ENCODE results near the gene RASSF5. TPM values are rescaled to one million over a fixed set of nuclear protein-coding genes. Genes with fewer than 3 reads are reported as not detected.

RASSF5 gene
- polyA plus RNA-seq, 1 donor (not counting 4 experiments of a cell fraction or from before 2014, with no cell fraction given), result 2.4 TPM

DNA sequence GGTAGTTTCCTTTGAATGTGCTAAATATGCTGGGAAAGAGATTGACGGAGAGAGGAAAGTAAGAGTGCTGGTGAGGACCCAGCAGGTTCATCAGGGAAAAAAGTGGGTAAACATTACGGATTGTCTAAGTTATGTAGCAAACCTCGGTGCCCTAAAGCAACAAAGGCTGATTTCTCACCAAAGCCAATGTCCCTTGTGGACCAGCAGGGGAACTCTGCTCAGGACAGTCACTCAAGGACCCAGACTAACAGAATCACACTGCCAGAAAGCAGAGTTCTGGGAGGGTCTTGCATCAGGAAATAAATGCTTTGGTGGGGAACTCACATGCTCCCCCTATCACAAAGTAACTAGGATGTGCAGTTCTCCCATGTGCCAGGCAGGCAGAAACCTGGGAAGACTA lies 38.8 kb upstream of the RASSF5 start:
- no peaks in the 10 kb centered on the region for H4K20me1 ChIP-seq (ENCODE audit: control insufficient read depth, extremely low read depth, insufficient read depth, low read length)
- H3K27me3 ChIP-seq (ENCODE audit: control insufficient read depth, extremely low read depth, insufficient read depth, low read length), result no peaks in the 10 kb centered on the region
- H3K9me3 ChIP-seq (ENCODE audit: control insufficient read depth, low read depth, low read length), result no peaks in the 10 kb centered on the region
- peaks cover 1 to 3% of the 10 kb centered on the region in 2 experiments for H3K36me3 ChIP-seq (ENCODE audit: control insufficient read depth in 2 of 2, extremely low read depth in 1 of 2, insufficient read depth in 2 of 2, low read length in 2 of 2)
- TF ChIP-seq EZH2 (IDR thresholded peaks at IDR 0.05; ENCODE audit: low read length), result no peak
- TF ChIP-seq, protein P1, sequence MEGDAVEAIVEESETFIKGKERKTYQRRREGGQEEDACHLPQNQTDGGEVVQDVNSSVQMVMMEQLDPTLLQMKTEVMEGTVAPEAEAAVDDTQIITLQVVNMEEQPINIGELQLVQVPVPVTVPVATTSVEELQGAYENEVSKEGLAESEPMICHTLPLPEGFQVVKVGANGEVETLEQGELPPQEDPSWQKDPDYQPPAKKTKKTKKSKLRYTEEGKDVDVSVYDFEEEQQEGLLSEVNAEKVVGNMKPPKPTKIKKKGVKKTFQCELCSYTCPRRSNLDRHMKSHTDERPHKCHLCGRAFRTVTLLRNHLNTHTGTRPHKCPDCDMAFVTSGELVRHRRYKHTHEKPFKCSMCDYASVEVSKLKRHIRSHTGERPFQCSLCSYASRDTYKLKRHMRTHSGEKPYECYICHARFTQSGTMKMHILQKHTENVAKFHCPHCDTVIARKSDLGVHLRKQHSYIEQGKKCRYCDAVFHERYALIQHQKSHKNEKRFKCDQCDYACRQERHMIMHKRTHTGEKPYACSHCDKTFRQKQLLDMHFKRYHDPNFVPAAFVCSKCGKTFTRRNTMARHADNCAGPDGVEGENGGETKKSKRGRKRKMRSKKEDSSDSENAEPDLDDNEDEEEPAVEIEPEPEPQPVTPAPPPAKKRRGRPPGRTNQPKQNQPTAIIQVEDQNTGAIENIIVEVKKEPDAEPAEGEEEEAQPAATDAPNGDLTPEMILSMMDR (optimal IDR thresholded peaks at IDR 0.05 in 1 of 3, IDR thresholded peaks at IDR 0.05 in 1 of 3, conservative IDR thresholded peaks at IDR 0.05 in 1 of 3; ENCODE audit: extremely low read depth in 1 of 3, insufficient read depth in 2 of 3, low read length in 3 of 3), result no peak
- H2AFZ ChIP-seq (ENCODE audit: control insufficient read depth, low read length), result no peak overlapping the region
- peaks cover 31% of the 10 kb centered on the region for H3K4me1 ChIP-seq (ENCODE audit: control insufficient read depth, extremely low read depth, insufficient read depth, low read length)
- dilution Hi-C loops (cut with MboI; ENCODE audit: extremely low pct_ligation_motif_present, low sequenced_read_pairs), result no loop called here
- H3K79me2 ChIP-seq (ENCODE audit: control insufficient read depth, insufficient read depth, low read length), result no peaks in the 10 kb centered on the region
- DNase-seq (ENCODE audit: low read depth, low spot score) (no peak), FAIRE-seq (no peak)
- H3K4me3 ChIP-seq (ENCODE audit: control insufficient read depth in 2 of 3, extremely low read depth in 1 of 3, insufficient read depth in 2 of 3, low read depth in 1 of 3, low read length in 3 of 3), result no peak overlapping the region
- H3K27ac ChIP-seq (ENCODE audit: control insufficient read depth, insufficient read depth, low read length), result no peak overlapping the region
- no peak overlapping the region for H3K4me2 ChIP-seq (ENCODE audit: control insufficient read depth, extremely low read depth, insufficient read depth, low read depth, low read length)
- no peak overlapping the region for H3K9ac ChIP-seq (ENCODE audit: control insufficient read depth, extremely low read depth, insufficient read depth, low read length)
- H3K9me1 ChIP-seq (ENCODE audit: control insufficient read depth, extremely low read depth, insufficient read depth, low read length), result no peaks in the 10 kb centered on the region

DNA sequence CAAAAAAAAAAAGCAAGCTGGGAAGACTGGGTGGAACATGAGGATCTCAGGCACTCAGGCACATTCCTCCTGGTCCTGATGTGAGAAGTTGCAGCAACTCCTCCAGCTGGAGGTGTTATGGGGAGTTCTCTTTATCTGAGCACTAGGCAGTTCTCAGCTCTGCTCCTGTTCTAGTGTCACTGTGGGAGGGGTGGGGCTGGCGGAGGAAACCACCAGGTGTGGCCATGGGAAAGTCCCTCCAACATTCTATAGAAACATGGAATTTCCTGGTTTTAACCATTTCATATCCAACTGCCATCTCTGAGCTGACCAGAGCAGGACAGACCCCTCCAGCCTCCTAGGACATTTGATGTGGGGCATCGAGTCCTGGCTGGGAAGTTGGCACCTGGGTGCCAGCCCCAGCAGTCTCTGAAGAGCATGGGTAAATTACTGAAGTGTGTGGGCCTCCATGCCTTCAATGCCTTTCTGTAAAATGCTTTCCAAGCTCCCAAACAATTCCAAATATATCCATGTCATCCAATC lies 37.9 kb upstream of the RASSF5 start:
- dilution Hi-C loops (cut with MboI; ENCODE audit: extremely low pct_ligation_motif_present, low sequenced_read_pairs), result no loop called here
- Histone ChIP-seq H3K4me1 (ENCODE audit: control insufficient read depth, extremely low read depth, insufficient read depth, low read length) (peaks cover 22% of the 10 kb centered on the region), H2AFZ (ENCODE audit: control insufficient read depth, low read length) (peak overlapping the region; percentile 84), H3K36me3 (ENCODE audit: control insufficient read depth in 2 of 2, extremely low read depth in 1 of 2, insufficient read depth in 2 of 2, low read length in 2 of 2) (peaks cover 3 to 4% of the 10 kb centered on the region in 2 experiments), H3K79me2 (ENCODE audit: control insufficient read depth, insufficient read depth, low read length) (no peaks in the 10 kb centered on the region), H3K9me1 (ENCODE audit: control insufficient read depth, extremely low read depth, insufficient read depth, low read length) (no peaks in the 10 kb centered on the region), H3K4me2 (ENCODE audit: control insufficient read depth, extremely low read depth, insufficient read depth, low read depth, low read length) (peak overlapping the region; percentile 81), H3K27ac (ENCODE audit: control insufficient read depth, insufficient read depth, low read length) (peak overlapping the region; percentile 33), H3K9me3 (ENCODE audit: control insufficient read depth, low read depth, low read length) (no peaks in the 10 kb centered on the region), H3K9ac (ENCODE audit: control insufficient read depth, extremely low read depth, insufficient read depth, low read length) (peak overlapping the region; percentile 2), H3K4me3 (ENCODE audit: control insufficient read depth in 2 of 3, extremely low read depth in 1 of 3, insufficient read depth in 2 of 3, low read depth in 1 of 3, low read length in 3 of 3) (no peak overlapping the region), H4K20me1 (ENCODE audit: control insufficient read depth, extremely low read depth, insufficient read depth, low read length) (no peaks in the 10 kb centered on the region), H3K27me3 (ENCODE audit: control insufficient read depth, extremely low read depth, insufficient read depth, low read length) (no peaks in the 10 kb centered on the region)
- FAIRE-seq, result no peak
- no peak for DNase-seq (ENCODE audit: low read depth, low spot score)
- no peak for TF ChIP-seq EZH2 (IDR thresholded peaks at IDR 0.05; ENCODE audit: low read length)
- TF ChIP-seq, protein P1 (optimal IDR thresholded peaks at IDR 0.05 in 1 of 3, IDR thresholded peaks at IDR 0.05 in 1 of 3, conservative IDR thresholded peaks at IDR 0.05 in 1 of 3; ENCODE audit: extremely low read depth in 1 of 3, insufficient read depth in 2 of 3, low read length in 3 of 3), result no peak

Data from keratinocyte (primary cell).